ENCODE measurements around the gene NHEJ1.
A peak's percentile ranks its signal among the peaks of the same experiment; 100 is the strongest.

NHEJ1 gene

DNA sequence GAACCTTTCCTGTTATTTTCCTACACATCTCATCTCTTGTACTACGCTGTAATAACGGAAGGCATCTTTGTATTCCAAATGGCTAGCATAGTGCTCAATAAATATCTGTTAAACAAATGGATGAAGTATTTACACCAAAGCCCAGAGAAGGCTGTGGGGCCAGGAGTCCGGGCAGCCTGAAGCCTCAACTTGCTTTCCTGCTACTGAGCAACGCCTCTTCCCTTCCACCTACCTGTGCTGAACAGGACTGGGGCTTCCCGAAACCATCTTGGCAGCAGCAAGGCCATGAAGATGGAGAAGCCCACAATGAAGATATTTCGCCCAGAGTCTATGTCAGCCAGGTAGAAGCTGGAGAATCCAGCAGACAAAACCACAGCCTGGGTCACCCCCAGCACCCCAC is 2.5 kb upstream of the NHEJ1 start:
- Mint-ChIP-seq H3K9me3 (no peaks in the 10 kb centered on the region), H3K4me1 (peaks cover 20% of the 10 kb centered on the region), H3K36me3 (ENCODE audit: low read depth) (no peaks in the 10 kb centered on the region), H3K4me3 (no peak overlapping the region), H3K27ac (no peak overlapping the region), H3K27me3 (ENCODE audit: low read depth, poor library complexity) (peaks cover 39% of the 10 kb centered on the region)
- TF ChIP-seq, protein P1, sequence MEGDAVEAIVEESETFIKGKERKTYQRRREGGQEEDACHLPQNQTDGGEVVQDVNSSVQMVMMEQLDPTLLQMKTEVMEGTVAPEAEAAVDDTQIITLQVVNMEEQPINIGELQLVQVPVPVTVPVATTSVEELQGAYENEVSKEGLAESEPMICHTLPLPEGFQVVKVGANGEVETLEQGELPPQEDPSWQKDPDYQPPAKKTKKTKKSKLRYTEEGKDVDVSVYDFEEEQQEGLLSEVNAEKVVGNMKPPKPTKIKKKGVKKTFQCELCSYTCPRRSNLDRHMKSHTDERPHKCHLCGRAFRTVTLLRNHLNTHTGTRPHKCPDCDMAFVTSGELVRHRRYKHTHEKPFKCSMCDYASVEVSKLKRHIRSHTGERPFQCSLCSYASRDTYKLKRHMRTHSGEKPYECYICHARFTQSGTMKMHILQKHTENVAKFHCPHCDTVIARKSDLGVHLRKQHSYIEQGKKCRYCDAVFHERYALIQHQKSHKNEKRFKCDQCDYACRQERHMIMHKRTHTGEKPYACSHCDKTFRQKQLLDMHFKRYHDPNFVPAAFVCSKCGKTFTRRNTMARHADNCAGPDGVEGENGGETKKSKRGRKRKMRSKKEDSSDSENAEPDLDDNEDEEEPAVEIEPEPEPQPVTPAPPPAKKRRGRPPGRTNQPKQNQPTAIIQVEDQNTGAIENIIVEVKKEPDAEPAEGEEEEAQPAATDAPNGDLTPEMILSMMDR (IDR thresholded peaks at IDR 0.05): no peak
- no peak for DNase-seq

- peaks cover 15% of the 10 kb centered on the region for H3K4me1 Mint-ChIP-seq
- TF ChIP-seq, protein P1 (IDR thresholded peaks at IDR 0.05): no peak
- no peak for DNase-seq
- no peaks in the 10 kb centered on the region for H3K9me3 Mint-ChIP-seq
- H3K27ac Mint-ChIP-seq: no peak overlapping the region
- peak overlapping the region; percentile 89 for H3K4me3 Mint-ChIP-seq
- peaks cover 10% of the 10 kb centered on the region for H3K36me3 Mint-ChIP-seq (ENCODE audit: low read depth)
- peaks cover 43% of the 10 kb centered on the region for H3K27me3 Mint-ChIP-seq (ENCODE audit: low read depth, poor library complexity)
These were observed 482 bp upstream of the NHEJ1 start for GRCh38 chr2:219161097-219161496.

- no peak for DNase-seq
- H3K9me3 Mint-ChIP-seq: no peaks in the 10 kb centered on the region
- peaks cover 37% of the 10 kb centered on the region for H3K27me3 Mint-ChIP-seq (ENCODE audit: low read depth, poor library complexity)
- peaks cover 15% of the 10 kb centered on the region for H3K4me1 Mint-ChIP-seq
- H3K27ac Mint-ChIP-seq: peak overlapping the region; percentile 84
- H3K4me3 Mint-ChIP-seq: peak overlapping the region; percentile 89
- TF ChIP-seq, protein P1 (IDR thresholded peaks at IDR 0.05): no peak
- H3K36me3 Mint-ChIP-seq (ENCODE audit: low read depth): peaks cover 10% of the 10 kb centered on the region
These were observed 837 bp downstream of the NHEJ1 start for GRCh38 chr2:219159771-219160185.

DNA sequence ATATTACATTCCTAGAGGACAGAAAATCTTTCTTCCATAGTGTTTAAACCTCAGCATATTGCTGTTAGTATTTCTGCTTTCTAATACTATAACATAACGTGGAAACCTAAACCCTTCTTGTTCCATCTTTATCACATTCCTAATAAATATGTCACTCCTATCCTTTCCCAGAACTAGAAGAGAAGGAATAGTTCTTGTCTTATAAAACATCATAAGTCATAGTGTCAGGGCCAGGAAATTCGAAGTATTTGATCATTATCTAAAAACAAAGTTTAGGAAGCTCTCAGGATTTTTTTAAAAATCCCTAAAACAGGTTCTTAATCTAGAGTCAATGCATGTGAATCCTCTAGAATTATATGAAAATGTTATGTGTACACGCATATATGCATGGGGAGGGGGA is 2.0 kb downstream of the NHEJ1 start:
- TF ChIP-seq, protein P1 (IDR thresholded peaks at IDR 0.05): no peak
- no peaks in the 10 kb centered on the region for H3K9me3 Mint-ChIP-seq
- H3K27me3 Mint-ChIP-seq (ENCODE audit: low read depth, poor library complexity): peaks cover 27% of the 10 kb centered on the region
- H3K4me3 Mint-ChIP-seq: no peak overlapping the region
- DNase-seq: no peak
- no peak overlapping the region for H3K27ac Mint-ChIP-seq
- H3K4me1 Mint-ChIP-seq: peaks cover 15% of the 10 kb centered on the region
- peaks cover 10% of the 10 kb centered on the region for H3K36me3 Mint-ChIP-seq (ENCODE audit: low read depth)

DNA sequence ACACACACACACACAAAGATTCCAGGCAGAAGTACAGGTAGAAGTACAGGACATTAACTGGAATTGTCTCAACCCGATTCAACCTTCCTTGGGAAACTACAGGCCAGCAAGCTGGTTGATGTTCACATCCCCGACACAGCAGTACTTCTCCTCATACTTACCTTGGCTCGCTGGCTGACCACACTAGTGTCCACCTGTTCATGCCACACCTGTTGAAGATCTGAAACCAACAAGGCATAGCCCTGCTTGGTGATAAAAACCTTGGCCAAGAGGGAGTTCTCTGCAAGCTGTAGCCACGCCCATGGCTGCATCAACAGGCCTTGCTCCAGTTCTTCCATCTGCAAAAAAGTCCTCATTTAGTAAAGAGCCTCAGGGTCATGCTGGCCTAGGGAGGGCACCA is 2.6 kb downstream of the NHEJ1 start:
- H3K4me1 Mint-ChIP-seq: peaks cover 15% of the 10 kb centered on the region
- H3K27me3 Mint-ChIP-seq (ENCODE audit: low read depth, poor library complexity): peaks cover 22% of the 10 kb centered on the region
- H3K9me3 Mint-ChIP-seq: no peaks in the 10 kb centered on the region
- no peak overlapping the region for H3K4me3 Mint-ChIP-seq
- TF ChIP-seq, protein P1 (IDR thresholded peaks at IDR 0.05): no peak
- peaks cover 10% of the 10 kb centered on the region for H3K36me3 Mint-ChIP-seq (ENCODE audit: low read depth)
- no peak overlapping the region for H3K27ac Mint-ChIP-seq
- DNase-seq: no peak

- H3K27me3 Mint-ChIP-seq (ENCODE audit: low read depth, poor library complexity): peaks cover 15% of the 10 kb centered on the region
- no peak for DNase-seq
- H3K27ac Mint-ChIP-seq: no peak overlapping the region
- no peaks in the 10 kb centered on the region for H3K9me3 Mint-ChIP-seq
- H3K4me3 Mint-ChIP-seq: no peak overlapping the region
- H3K4me1 Mint-ChIP-seq: peaks cover 15% of the 10 kb centered on the region
- TF ChIP-seq, protein P1 (IDR thresholded peaks at IDR 0.05): no peak
- peaks cover 10% of the 10 kb centered on the region for H3K36me3 Mint-ChIP-seq (ENCODE audit: low read depth)
These were observed 3.2 kb downstream of the NHEJ1 start for GRCh38 chr2:219157396-219157795.
